Neural progenitor cell (in vitro differentiated cells): Measurements from ENCODE around the gene SLC7A9.

Experiments used
- CTCF ChIP-seq: fragments of 200-600 bp; sonication (generic); IDR thresholded peaks from 2 replicates; pipeline ENCODE4 v1.5.1; 2017; ENCODE audit warnings: antibody characterized with exemption, mild to moderate bottlenecking
- EZH2 ChIP-seq: fragments of 200-600 bp; sonication (generic); IDR thresholded peaks from 2 replicates; pipeline ENCODE4 v1.6.1; 2017; ENCODE audit warnings: antibody characterized with exemption, mild to moderate bottlenecking, moderate library complexity

GRCh38 chr19:32911467-32911866 lies 41.9 kb upstream of the SLC7A9 start:
- TF ChIP-seq CTCF = no peak
- no peak for TF ChIP-seq EZH2
